Measurements from ENCODE around the gene CKM.

CKM gene

GRCh38 chr19:45344621-45345505, 22.2 kb upstream of the CKM start:
- no peak for TF ChIP-seq TAF1 (IDR thresholded peaks at IDR 0.05; ENCODE audit: borderline replicate concordance, insufficient read depth, low read length)
- TF ChIP-seq POLR2AphosphoS5 (IDR thresholded peaks at IDR 0.05; ENCODE audit: low read depth, low read length): no peak
- TF ChIP-seq REST (IDR thresholded peaks at IDR 0.05; ENCODE audit: insufficient read depth in 1 of 2, low read depth in 2 of 2, low read length in 2 of 2): no peak
- no peak for TF ChIP-seq FOXP2 (optimal IDR thresholded peaks at IDR 0.05; ENCODE audit: borderline replicate concordance, extremely low read depth, extremely low read length, insufficient read depth)
- TF ChIP-seq SIN3A (IDR thresholded peaks at IDR 0.05; ENCODE audit: borderline replicate concordance, insufficient read depth, low read length): no peak

- TF ChIP-seq REST (IDR thresholded peaks at IDR 0.05; ENCODE audit: insufficient read depth in 1 of 2, low read depth in 2 of 2, low read length in 2 of 2): no peak
- TF ChIP-seq FOXP2 (optimal IDR thresholded peaks at IDR 0.05; ENCODE audit: borderline replicate concordance, extremely low read depth, extremely low read length, insufficient read depth): no peak
- TF ChIP-seq TAF1 (IDR thresholded peaks at IDR 0.05; ENCODE audit: borderline replicate concordance, insufficient read depth, low read length): no peak
- no peak for TF ChIP-seq POLR2AphosphoS5 (IDR thresholded peaks at IDR 0.05; ENCODE audit: low read depth, low read length)
- no peak for TF ChIP-seq SIN3A (IDR thresholded peaks at IDR 0.05; ENCODE audit: borderline replicate concordance, insufficient read depth, low read length)
Measured at GRCh38 chr19:45342911-45343310, 20.2 kb upstream of the CKM start.

- TF ChIP-seq TAF1 (IDR thresholded peaks at IDR 0.05; ENCODE audit: borderline replicate concordance, insufficient read depth, low read length): no peak
- TF ChIP-seq REST (IDR thresholded peaks at IDR 0.05; ENCODE audit: insufficient read depth in 1 of 2, low read depth in 2 of 2, low read length in 2 of 2): no peak
- TF ChIP-seq FOXP2 (optimal IDR thresholded peaks at IDR 0.05; ENCODE audit: borderline replicate concordance, extremely low read depth, extremely low read length, insufficient read depth): no peak
- no peak for TF ChIP-seq SIN3A (IDR thresholded peaks at IDR 0.05; ENCODE audit: borderline replicate concordance, insufficient read depth, low read length)
- no peak for TF ChIP-seq POLR2AphosphoS5 (IDR thresholded peaks at IDR 0.05; ENCODE audit: low read depth, low read length)
Measured at GRCh38 chr19:45340899-45341453, 18.3 kb upstream of the CKM start.

- TF ChIP-seq POLR2AphosphoS5 (IDR thresholded peaks at IDR 0.05; ENCODE audit: low read depth, low read length): no peak
- TF ChIP-seq SIN3A (IDR thresholded peaks at IDR 0.05; ENCODE audit: borderline replicate concordance, insufficient read depth, low read length): no peak
- no peak for TF ChIP-seq REST (IDR thresholded peaks at IDR 0.05; ENCODE audit: insufficient read depth in 1 of 2, low read depth in 2 of 2, low read length in 2 of 2)
- no peak for TF ChIP-seq FOXP2 (optimal IDR thresholded peaks at IDR 0.05; ENCODE audit: borderline replicate concordance, extremely low read depth, extremely low read length, insufficient read depth)
- no peak for TF ChIP-seq TAF1 (IDR thresholded peaks at IDR 0.05; ENCODE audit: borderline replicate concordance, insufficient read depth, low read length)
Measured at GRCh38 chr19:45340232-45340898, 17.7 kb upstream of the CKM start, which contains the start of gene KLC3. Gene KLC3 (plus strand): TSS chr19:45340750. CDS start chr19:45345542, 4,792 bp downstream.
